ENCODE data around the gene ALDH3B2.

DNA sequence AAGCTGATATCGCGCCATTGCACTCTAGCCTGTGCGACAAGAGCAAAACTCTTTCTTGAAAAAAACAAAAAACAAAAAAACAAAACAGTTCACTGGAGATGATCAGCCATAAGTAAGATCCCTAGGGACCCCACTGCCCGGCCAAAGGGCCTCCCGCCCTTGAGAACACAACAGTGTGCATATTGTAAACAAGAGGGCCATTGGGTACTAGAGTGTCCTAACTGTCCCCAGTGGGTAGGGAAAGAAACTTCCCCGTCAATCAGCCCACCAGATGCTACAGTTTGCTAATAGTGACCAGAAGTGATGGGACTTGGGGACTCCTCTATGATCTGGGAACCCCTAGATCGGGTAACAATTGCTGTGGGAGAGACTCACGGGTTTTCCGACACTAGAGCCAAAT, 20.2 kb downstream of the ALDH3B2 start:
- TF ChIP-seq, protein P1, sequence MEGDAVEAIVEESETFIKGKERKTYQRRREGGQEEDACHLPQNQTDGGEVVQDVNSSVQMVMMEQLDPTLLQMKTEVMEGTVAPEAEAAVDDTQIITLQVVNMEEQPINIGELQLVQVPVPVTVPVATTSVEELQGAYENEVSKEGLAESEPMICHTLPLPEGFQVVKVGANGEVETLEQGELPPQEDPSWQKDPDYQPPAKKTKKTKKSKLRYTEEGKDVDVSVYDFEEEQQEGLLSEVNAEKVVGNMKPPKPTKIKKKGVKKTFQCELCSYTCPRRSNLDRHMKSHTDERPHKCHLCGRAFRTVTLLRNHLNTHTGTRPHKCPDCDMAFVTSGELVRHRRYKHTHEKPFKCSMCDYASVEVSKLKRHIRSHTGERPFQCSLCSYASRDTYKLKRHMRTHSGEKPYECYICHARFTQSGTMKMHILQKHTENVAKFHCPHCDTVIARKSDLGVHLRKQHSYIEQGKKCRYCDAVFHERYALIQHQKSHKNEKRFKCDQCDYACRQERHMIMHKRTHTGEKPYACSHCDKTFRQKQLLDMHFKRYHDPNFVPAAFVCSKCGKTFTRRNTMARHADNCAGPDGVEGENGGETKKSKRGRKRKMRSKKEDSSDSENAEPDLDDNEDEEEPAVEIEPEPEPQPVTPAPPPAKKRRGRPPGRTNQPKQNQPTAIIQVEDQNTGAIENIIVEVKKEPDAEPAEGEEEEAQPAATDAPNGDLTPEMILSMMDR (IDR thresholded peaks at IDR 0.05 in 4 of 5, conservative IDR thresholded peaks at IDR 0.05 in 1 of 5): no peak
- no peak for TF ChIP-seq POLR2A (IDR thresholded peaks at IDR 0.05)

Data from gastrocnemius medialis (tissue), 4 donors.